GM03348 (cell line): Measurements from ENCODE around the gene CGREF1.

ENCODE experiments used
- DNase-seq: peaks from one replicate; pipeline ENCODE4 v3.0.0; 2012; ENCODE audit warnings: low spot score

The CGREF1 gene

GRCh38 chr2:27118525-27119329 is at the start of gene CGREF1:
TSS of gene CGREF1 (minus strand) at chr2:27119128. CDS start at chr2:27104366, 14,762 bp downstream.
- peak; percentile 72 for DNase-seq

- no peak for DNase-seq
Observed at GRCh38 chr2:27164960-27165763, 46.2 kb upstream of the CGREF1 start.

GRCh38 chr2:27162151-27163121 is 43.5 kb upstream of the CGREF1 start:
- DNase-seq, result no peak

GRCh38 chr2:27160191-27160590 is 41.3 kb upstream of the CGREF1 start:
- DNase-seq, result no peak

GRCh38 chr2:27159271-27159670 is 40.3 kb upstream of the CGREF1 start:
- no peak for DNase-seq

GRCh38 chr2:27158468-27158867 is 39.5 kb upstream of the CGREF1 start:
- DNase-seq, result no peak

GRCh38 chr2:27155069-27155520 is 36.2 kb upstream of the CGREF1 start:
- DNase-seq, result no peak

- no peak for DNase-seq
Observed at GRCh38 chr2:27154488-27154887, 35.6 kb upstream of the CGREF1 start.

GRCh38 chr2:27152796-27153464 is 34.0 kb upstream of the CGREF1 start:
- DNase-seq, result peak; percentile 55

GRCh38 chr2:27152102-27152795 is 33.3 kb upstream of the CGREF1 start:
- DNase-seq, result no peak

GRCh38 chr2:27150639-27151230 is 31.8 kb upstream of the CGREF1 start:
- no peak for DNase-seq

- DNase-seq, result no peak
Observed at GRCh38 chr2:27149570-27150405, 30.9 kb upstream of the CGREF1 start.

GRCh38 chr2:27148801-27149439 is 30.0 kb upstream of the CGREF1 start, which contains the start of gene TCF23:
TSS of gene TCF23 (plus strand) at chr2:27149004. CDS start at chr2:27149134, 130 bp downstream.
- no peak for DNase-seq

- DNase-seq, result no peak
Observed at GRCh38 chr2:27147935-27148334, 29.0 kb upstream of the CGREF1 start.

- DNase-seq, result no peak
Observed at GRCh38 chr2:27145682-27146081, 26.8 kb upstream of the CGREF1 start.

GRCh38 chr2:27143285-27143684 is 24.4 kb upstream of the CGREF1 start:
- DNase-seq, result no peak

GRCh38 chr2:27139310-27139709 is 20.4 kb upstream of the CGREF1 start, which contains the start of gene PRR30:
TSS of gene PRR30 (minus strand) at chr2:27139410. CDS start at chr2:27138329, 1,081 bp downstream.
- DNase-seq, result no peak

- no peak for DNase-seq
Observed at GRCh38 chr2:27138111-27138510, 19.2 kb upstream of the CGREF1 start.
